Stimulated activated CD4-positive, alpha-beta T cell treated with anti-CD3 and anti-CD28 coated beads, Interleukin-12 subunit alpha, Interleukin-12 subunit beta, amount 100 ng/mL, for 24 hours (primary cell): ENCODE data around the gene TRIP12.

Source experiments
- DNase-seq, 2 experiments: peaks; one replicate each; pipeline ENCODE4 v3.0.0-alpha.2; 2020; ENCODE audit warnings: low read depth in 2 of 2

The TRIP12 gene

GRCh38 chr2:229715895-229716507 is 205.8 kb downstream of the TRIP12 start:
- no peak for DNase-seq

- DNase-seq = no peak
These were observed 206.9 kb downstream of the TRIP12 start for GRCh38 chr2:229714736-229715541.

GRCh38 chr2:229714080-229714735 is 207.6 kb downstream of the TRIP12 start, which contains the start of gene DNER:
Gene DNER (minus strand): TSS chr2:229714555. CDS start chr2:229714423, 132 bp downstream.
- DNase-seq = peak; percentile 29 to 47
